ENCODE results near the gene CDHR1.

DNA sequence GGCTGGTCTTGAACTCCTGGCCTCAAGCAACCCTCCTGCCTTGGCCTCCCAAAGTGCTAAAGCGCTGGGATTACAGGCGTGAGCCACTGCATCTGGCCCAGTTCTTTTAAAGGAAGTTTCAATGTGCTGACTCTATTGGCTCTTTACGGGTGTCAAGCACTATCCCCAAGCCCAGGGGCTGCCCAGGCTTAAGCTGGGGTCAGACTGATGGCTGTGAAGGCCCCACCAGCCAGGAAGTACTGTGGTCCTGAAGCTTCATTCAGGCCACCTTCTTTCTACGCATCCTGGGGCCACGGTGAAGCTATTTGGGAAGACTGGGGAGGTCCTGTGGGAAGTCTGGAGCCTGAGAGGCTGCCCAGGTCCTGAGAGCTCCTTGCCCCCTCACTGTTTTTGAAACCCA, 12.7 kb upstream of the CDHR1 start:
- TF ChIP-seq BACH2 (CRISPR knock-in tag; IDR thresholded peaks at IDR 0.05; ENCODE audit: borderline replicate concordance) (no peak), ZFP3 (CRISPR knock-in tag; IDR thresholded peaks at IDR 0.05) (no peak), ZNF8 (CRISPR knock-in tag; IDR thresholded peaks at IDR 0.05) (no peak)
- TF ChIP-seq, protein P1, sequence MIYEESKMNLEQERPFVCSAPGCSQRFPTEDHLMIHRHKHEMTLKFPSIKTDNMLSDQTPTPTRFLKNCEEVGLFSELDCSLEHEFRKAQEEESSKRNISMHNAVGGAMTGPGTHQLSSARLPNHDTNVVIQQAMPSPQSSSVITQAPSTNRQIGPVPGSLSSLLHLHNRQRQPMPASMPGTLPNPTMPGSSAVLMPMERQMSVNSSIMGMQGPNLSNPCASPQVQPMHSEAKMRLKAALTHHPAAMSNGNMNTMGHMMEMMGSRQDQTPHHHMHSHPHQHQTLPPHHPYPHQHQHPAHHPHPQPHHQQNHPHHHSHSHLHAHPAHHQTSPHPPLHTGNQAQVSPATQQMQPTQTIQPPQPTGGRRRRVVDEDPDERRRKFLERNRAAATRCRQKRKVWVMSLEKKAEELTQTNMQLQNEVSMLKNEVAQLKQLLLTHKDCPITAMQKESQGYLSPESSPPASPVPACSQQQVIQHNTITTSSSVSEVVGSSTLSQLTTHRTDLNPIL (CRISPR knock-in tag; IDR thresholded peaks at IDR 0.05; ENCODE audit: low read depth) = no peak

Data from SK-N-SH treated with all-trans-retinoic acid at 6 μM for 48 hours (cell line).